Vagina (tissue), 2 donors: Measurements from ENCODE around the gene ATP5ME.

Experiments
- CTCF ChIP-seq, 3 experiments: fragments of 450-650 bp in 2 of 3; fragments of 200-600 bp in 1 of 3; sonication (generic) in 1 of 3; IDR thresholded peaks; one replicate each; pipeline ENCODE4 v1.5.1; 2017 to 2019; ENCODE audit warnings: antibody characterized with exemption in 3 of 3, mild to moderate bottlenecking in 2 of 3, moderate library complexity in 2 of 3
- POLR2A ChIP-seq, 2 donors: fragments of 450-650 bp; IDR thresholded peaks; one replicate each; pipeline ENCODE4 v1.6.1; 2017; ENCODE audit warnings: antibody characterized with exemption in 2 of 2, mild to moderate bottlenecking in 2 of 2, moderate library complexity in 2 of 2
- POLR2AphosphoS5 ChIP-seq, 2 donors: sonication (generic); formaldehyde crosslinking; IDR thresholded peaks; one replicate each; pipeline ENCODE4 v1.9.0; 2017; ENCODE audit warnings: antibody characterized with exemption in 2 of 2, mild to moderate bottlenecking in 2 of 2, low read depth in 1 of 2; ENCODE audit not compliant: insufficient read depth in 1 of 2

GRCh38 chr4:646460-646859 lies 27.6 kb downstream of the ATP5ME start:
- no peak for TF ChIP-seq CTCF (IDR thresholded peaks at IDR 0.05)
- TF ChIP-seq POLR2AphosphoS5 (IDR thresholded peaks at IDR 0.05; ENCODE audit: insufficient read depth in 1 of 2, low read depth in 1 of 2): no peak
- TF ChIP-seq POLR2A (IDR thresholded peaks at IDR 0.05): no peak
